GM19193 (cell line): ENCODE results near the gene EBF4.
A peak's percentile ranks its signal among the peaks of the same experiment; 100 is the strongest.

Source experiments
- POLR2A ChIP-seq: IDR thresholded peaks from 4 replicates; pipeline ENCODE4 v1.6.1; 2011; ENCODE audit not compliant: insufficient read depth, insufficient read length; ENCODE audit errors: extremely low read depth

Gene EBF4

GRCh38 chr20:2663364-2663886, 29.2 kb upstream of the EBF4 start:
- no peak for TF ChIP-seq POLR2A

- peak; percentile 93 for TF ChIP-seq POLR2A
These were observed 28.5 kb upstream of the EBF4 start, which contains the start of gene IDH3B for GRCh38 chr20:2663887-2664719. TSS of gene IDH3B (minus strand) at chr20:2664216. CDS start at chr20:2664188, 28 bp downstream.

DNA sequence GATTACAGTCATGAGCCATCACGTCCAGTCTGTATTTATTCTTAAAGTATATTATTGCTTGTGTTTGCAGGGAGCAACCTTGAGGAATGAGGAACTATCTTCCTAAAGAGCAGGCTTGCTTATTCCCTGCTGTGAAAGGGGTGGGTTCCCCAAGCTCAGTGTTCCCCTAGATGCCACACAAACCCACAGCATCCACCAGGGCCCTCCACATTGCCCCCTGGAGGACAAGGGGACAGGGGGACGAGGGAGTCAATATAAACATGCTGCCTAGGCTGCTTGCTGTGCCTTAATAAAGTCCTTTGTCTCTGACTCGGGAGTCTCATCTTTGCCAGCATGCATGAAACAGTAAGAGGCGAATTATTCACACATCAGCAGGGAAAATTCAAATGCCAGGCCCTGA, 20.6 kb upstream of the EBF4 start:
- TF ChIP-seq POLR2A, result no peak

- no peak for TF ChIP-seq POLR2A
These were observed 20.1 kb upstream of the EBF4 start for GRCh38 chr20:2672446-2672845.

DNA sequence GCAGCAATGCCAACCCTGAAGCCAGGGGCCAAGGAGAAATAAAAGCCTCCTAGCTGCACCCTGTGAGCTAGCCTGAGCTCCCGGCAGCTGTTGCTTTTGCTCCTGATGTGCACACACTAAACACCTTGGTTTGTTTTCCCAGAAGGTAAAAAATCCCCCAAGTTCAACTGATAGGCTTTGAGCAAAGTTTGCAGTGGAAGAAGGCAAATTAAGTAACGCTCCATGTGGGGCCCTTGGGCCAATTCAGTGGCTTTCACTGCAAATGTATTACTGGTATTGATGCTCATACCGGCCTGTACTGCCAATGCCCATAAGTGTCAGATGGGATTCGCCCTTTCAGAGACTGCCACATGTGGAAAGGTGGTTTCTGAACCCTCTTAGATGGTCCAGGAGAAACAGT, 19.1 kb upstream of the EBF4 start:
- no peak for TF ChIP-seq POLR2A

- no peak for TF ChIP-seq POLR2A
These were observed 12.5 kb upstream of the EBF4 start for GRCh38 chr20:2680046-2680445.

DNA sequence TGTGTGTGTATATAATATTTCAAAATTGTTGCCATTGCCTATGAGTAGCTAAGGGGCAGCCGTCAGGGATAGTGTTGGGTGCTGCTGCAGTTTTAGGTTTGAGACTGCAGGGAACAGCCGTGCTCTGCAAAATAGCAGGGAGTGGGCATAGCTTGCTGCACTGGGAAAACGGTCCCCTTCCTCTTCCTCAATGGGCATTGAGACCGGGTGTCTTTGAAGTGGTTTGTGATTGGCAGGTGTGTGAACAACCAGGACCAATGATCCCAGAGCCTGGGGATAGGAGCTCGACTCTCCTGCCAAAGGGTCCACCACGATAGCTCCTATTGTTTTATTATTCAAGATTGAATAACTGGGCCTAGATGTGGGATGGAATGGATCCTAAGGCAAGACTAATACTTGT, 5.1 kb upstream of the EBF4 start:
- TF ChIP-seq POLR2A, result no peak

GRCh38 chr20:2688041-2688591, 4.5 kb upstream of the EBF4 start:
- TF ChIP-seq POLR2A, result no peak

- TF ChIP-seq POLR2A, result no peak
These were observed 2.4 kb upstream of the EBF4 start for GRCh38 chr20:2690213-2690612.

GRCh38 chr20:2690718-2691117, 1.9 kb upstream of the EBF4 start:
- TF ChIP-seq POLR2A, result no peak

GRCh38 chr20:2691127-2691526, 1.5 kb upstream of the EBF4 start:
- TF ChIP-seq POLR2A, result no peak

DNA sequence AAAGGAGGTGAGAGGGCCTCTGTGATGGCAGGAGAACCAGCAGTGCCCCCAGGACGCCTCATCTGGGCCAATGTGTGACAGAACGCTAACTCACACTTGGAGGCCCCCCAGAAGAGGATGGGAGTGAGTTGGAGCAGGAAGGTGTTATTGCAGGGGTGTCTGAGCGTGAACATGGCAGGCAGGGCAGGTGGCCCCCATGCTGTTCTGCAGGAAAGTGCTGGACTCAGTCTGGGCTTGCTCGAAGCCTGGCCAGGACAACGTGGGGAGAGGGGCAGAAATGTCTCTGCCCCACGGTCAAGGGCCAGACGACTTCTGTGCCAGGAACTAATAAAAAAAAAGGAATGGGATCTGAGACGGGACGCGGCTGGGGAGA, 931 bp upstream of the EBF4 start:
- no peak for TF ChIP-seq POLR2A

GRCh38 chr20:2692886-2693285, 306 bp downstream of the EBF4 start:
- no peak for TF ChIP-seq POLR2A

- TF ChIP-seq POLR2A, result no peak
These were observed 867 bp downstream of the EBF4 start for GRCh38 chr20:2693286-2694007.

DNA sequence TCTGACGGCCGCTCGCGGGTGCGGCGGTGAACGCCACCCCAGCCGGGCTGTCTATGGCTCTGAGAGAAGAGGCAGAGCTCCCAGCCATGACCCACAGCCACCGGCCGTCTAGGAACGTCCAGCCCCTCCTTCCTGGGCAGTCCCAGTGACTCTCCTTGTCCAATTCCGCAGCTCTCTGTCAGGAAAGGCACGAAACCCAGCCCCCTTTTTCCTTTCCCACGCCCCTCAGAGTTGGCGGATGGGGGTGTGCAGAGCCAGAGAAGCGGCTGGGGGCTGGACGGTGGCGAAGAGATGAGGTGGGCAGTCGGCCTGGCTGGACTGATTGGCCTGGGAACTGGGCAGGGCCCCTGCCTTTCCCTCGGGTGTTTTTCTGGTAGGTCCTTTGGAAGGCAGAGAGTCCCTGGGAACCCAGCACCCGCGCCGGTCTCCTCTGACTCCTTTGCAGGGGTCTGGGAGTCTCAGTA, 1.5 kb downstream of the EBF4 start:
- no peak for TF ChIP-seq POLR2A
